Nephron progenitor cell (in vitro differentiated cells): ENCODE results near the gene ZNF74.
"Not testable (repeated sequence)": the region's sequence is repeated elsewhere in the genome, so short reads cannot be mapped to it uniquely, and the experiment has no call there.

Experiments used
- DNase-seq: peaks from one replicate; pipeline ENCODE4 v3.0.0; 2021
- H3K27ac Mint-ChIP-seq: 2 replicates; pipeline ENCODE4 v1.8.0; 2021; ENCODE audit warnings: mild to moderate bottlenecking, moderate library complexity, mixed read lengths
- H3K27me3 Mint-ChIP-seq: 2 replicates; pipeline ENCODE4 v1.8.0; 2021; ENCODE audit warnings: mild to moderate bottlenecking, low read depth, mixed read lengths; ENCODE audit not compliant: poor library complexity
- H3K36me3 Mint-ChIP-seq: 2 replicates; pipeline ENCODE4 v1.8.0; 2021; ENCODE audit warnings: low read depth, mixed read lengths
- H3K4me1 Mint-ChIP-seq: 2 replicates; pipeline ENCODE4 v1.8.0; 2021; ENCODE audit warnings: mixed read lengths
- H3K4me3 Mint-ChIP-seq: 2 replicates; pipeline ENCODE4 v1.8.0; 2021; ENCODE audit warnings: mild to moderate bottlenecking, moderate library complexity, mixed read lengths
- H3K9me3 Mint-ChIP-seq: 2 replicates; pipeline ENCODE4 v1.8.0; 2021; ENCODE audit warnings: mild to moderate bottlenecking, moderate library complexity, mixed read lengths
- TF ChIP-seq, protein P1 (sequence below): fragments of 200-600 bp; sonication (generic); IDR thresholded peaks from 2 replicates; pipeline ENCODE4 v1.5.0; 2021; ENCODE audit warnings: antibody characterized with exemption

ZNF74 gene

GRCh38 chr22:20446383-20446970, 52.5 kb downstream of the ZNF74 start:
- H3K27ac Mint-ChIP-seq: no peak overlapping the region
- H3K4me3 Mint-ChIP-seq: no peak overlapping the region
- no peaks in the 10 kb centered on the region for H3K27me3 Mint-ChIP-seq
- no peaks in the 10 kb centered on the region for H3K9me3 Mint-ChIP-seq
- peaks cover 50% of the 10 kb centered on the region for H3K36me3 Mint-ChIP-seq
- no peaks in the 10 kb centered on the region for H3K4me1 Mint-ChIP-seq
- TF ChIP-seq, protein P1, sequence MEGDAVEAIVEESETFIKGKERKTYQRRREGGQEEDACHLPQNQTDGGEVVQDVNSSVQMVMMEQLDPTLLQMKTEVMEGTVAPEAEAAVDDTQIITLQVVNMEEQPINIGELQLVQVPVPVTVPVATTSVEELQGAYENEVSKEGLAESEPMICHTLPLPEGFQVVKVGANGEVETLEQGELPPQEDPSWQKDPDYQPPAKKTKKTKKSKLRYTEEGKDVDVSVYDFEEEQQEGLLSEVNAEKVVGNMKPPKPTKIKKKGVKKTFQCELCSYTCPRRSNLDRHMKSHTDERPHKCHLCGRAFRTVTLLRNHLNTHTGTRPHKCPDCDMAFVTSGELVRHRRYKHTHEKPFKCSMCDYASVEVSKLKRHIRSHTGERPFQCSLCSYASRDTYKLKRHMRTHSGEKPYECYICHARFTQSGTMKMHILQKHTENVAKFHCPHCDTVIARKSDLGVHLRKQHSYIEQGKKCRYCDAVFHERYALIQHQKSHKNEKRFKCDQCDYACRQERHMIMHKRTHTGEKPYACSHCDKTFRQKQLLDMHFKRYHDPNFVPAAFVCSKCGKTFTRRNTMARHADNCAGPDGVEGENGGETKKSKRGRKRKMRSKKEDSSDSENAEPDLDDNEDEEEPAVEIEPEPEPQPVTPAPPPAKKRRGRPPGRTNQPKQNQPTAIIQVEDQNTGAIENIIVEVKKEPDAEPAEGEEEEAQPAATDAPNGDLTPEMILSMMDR: no peak
- no peak for DNase-seq

GRCh38 chr22:20448630-20449029, 54.7 kb downstream of the ZNF74 start:
- no peak overlapping the region for H3K27ac Mint-ChIP-seq
- no peak overlapping the region for H3K4me3 Mint-ChIP-seq
- TF ChIP-seq, protein P1: no peak
- no peaks in the 10 kb centered on the region for H3K9me3 Mint-ChIP-seq
- no peaks in the 10 kb centered on the region for H3K4me1 Mint-ChIP-seq
- H3K27me3 Mint-ChIP-seq: peaks cover 5% of the 10 kb centered on the region
- peaks cover 49% of the 10 kb centered on the region for H3K36me3 Mint-ChIP-seq
- no peak for DNase-seq

- H3K36me3 Mint-ChIP-seq: peaks cover 45% of the 10 kb centered on the region
- H3K4me3 Mint-ChIP-seq: no peak overlapping the region
- TF ChIP-seq, protein P1: no peak
- DNase-seq: no peak
- no peaks in the 10 kb centered on the region for H3K9me3 Mint-ChIP-seq
- H3K4me1 Mint-ChIP-seq: peaks cover 2% of the 10 kb centered on the region
- peaks cover 5% of the 10 kb centered on the region for H3K27me3 Mint-ChIP-seq
- no peak overlapping the region for H3K27ac Mint-ChIP-seq
Observed at GRCh38 chr22:20449819-20450550, 56.0 kb downstream of the ZNF74 start.

DNA sequence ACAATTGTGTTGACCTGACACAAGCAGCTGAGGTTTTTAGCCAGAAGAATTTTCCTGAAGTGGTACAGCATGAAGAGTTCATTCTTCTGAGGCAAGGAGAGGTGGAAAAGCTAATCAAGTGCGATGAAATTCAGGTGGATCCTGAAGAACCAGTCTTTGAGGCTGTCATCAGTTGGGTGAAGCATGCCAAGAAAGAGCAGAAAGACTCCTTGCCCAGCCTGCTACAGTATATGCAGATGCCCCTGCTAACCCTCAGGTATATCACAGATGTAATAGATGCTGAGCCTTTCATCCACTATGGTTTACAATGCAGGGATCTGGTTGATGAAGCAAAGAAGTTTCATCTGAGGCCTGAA, 56.6 kb downstream of the ZNF74 start:
- Mint-ChIP-seq H3K36me3 (peaks cover 48% of the 10 kb centered on the region), H3K4me3 (no peak overlapping the region), H3K9me3 (no peaks in the 10 kb centered on the region), H3K27ac (no peak overlapping the region), H3K4me1 (peaks cover 6% of the 10 kb centered on the region), H3K27me3 (peaks cover 5% of the 10 kb centered on the region)
- TF ChIP-seq, protein P1: no peak
- DNase-seq: no peak

DNA sequence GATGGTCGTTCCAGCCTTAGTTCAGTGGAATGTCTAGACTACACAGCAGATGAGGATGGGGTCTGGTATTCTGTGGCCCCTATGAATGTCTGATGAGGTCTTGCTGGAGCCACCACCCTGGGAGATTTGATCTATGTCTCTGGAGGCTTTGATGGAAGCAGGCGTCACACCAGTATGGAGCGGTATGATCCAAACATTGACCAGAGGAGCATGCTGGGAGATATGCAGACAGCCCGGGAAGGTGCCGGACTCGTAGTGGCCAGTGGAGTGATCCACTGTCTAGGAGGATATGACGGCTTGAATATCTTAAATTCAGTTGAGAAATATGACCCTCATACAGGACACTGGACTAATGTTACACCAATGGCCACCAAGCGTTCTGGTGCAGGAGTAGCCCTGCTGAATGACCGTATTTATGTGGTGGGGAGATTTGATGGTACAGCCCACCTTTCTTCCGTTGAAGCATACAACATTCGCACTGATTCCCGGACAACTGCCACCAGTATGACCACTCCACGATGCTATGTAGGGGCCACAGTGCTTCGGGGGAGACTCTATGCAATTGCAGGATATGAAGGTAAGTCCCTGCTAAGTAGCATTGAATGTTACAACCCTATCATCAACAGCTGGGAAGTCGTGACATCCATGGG, 57.3 kb downstream of the ZNF74 start:
- Mint-ChIP-seq H3K36me3 (peaks cover 49% of the 10 kb centered on the region), H3K4me1 (peaks cover 13% of the 10 kb centered on the region), H3K27me3 (peaks cover 10% of the 10 kb centered on the region)
- DNase-seq, H3K27ac Mint-ChIP-seq, H3K4me3 Mint-ChIP-seq, H3K9me3 Mint-ChIP-seq: not testable (repeated sequence)

DNA sequence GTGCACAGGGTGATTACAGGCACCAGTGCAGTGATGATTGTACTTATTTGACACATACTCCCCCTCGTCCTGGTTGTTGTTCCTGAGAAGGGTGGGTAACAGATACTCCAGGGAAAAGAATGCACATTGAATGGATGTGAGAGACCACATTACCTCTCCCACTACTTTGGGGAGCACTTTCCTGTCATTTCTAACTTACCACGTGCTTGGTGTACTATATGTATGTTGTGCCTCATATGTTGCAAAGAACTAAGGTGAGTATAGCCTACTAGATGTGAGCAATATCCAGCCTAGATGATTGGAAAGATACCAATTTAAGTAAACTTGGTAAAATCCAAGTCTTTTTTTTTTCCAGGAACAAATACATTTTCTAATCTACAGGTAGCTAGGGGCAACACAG, 58.0 kb downstream of the ZNF74 start:
- Mint-ChIP-seq H3K4me1 (peaks cover 18% of the 10 kb centered on the region), H3K4me3 (no peak overlapping the region), H3K27ac (no peak overlapping the region), H3K9me3 (no peaks in the 10 kb centered on the region), H3K36me3 (peaks cover 43% of the 10 kb centered on the region), H3K27me3 (peaks cover 10% of the 10 kb centered on the region)
- TF ChIP-seq, protein P1: no peak
- no peak for DNase-seq
